Liver (tissue), 2 donors: ENCODE data around the gene MANSC1.

Experiments
- FOXA1 ChIP-seq: IDR thresholded peaks from 2 replicates; pipeline ENCODE4 v1.6.1; 2016; ENCODE audit warnings: antibody characterized with exemption
- RAD21 ChIP-seq, 2 donors: IDR thresholded peaks; 2 replicates each; pipeline ENCODE4 v1.6.1; 2016; ENCODE audit warnings: antibody characterized with exemption in 2 of 2, mild to moderate bottlenecking in 2 of 2
- SP1 ChIP-seq: IDR thresholded peaks from 2 replicates; pipeline ENCODE4 v1.6.1; 2018; ENCODE audit warnings: antibody characterized with exemption, mild to moderate bottlenecking
- donor health status: healthy.

GRCh38 chr12:12353276-12353675 lies 3.2 kb upstream of the MANSC1 start:
- no peak for TF ChIP-seq SP1
- no peak for TF ChIP-seq RAD21 (IDR thresholded peaks at IDR 0.05)
- no peak for TF ChIP-seq FOXA1
